Endothelial cell (in vitro differentiated cells): ENCODE data around the gene TMEM132C. TPM values are rescaled to one million over a fixed set of nuclear protein-coding genes. Genes with fewer than 3 reads are reported as not detected.

Experiments
- DNase-seq: peaks from one replicate; pipeline ENCODE4 v3.0.0; 2021; ENCODE audit warnings: low spot score
- H3K27ac Mint-ChIP-seq: one replicate; pipeline ENCODE4 v1.8.0; 2021; ENCODE audit warnings: mixed read lengths, inconsistent platforms; ENCODE audit not compliant: unreplicated experiment
- H3K27me3 Mint-ChIP-seq: one replicate; pipeline ENCODE4 v1.8.0; 2021; ENCODE audit warnings: mild to moderate bottlenecking, moderate library complexity, mixed read lengths, inconsistent platforms; ENCODE audit not compliant: unreplicated experiment
- H3K36me3 Mint-ChIP-seq: one replicate; pipeline ENCODE4 v1.8.0; 2021; ENCODE audit warnings: mild to moderate bottlenecking, low read depth, mixed read lengths, inconsistent platforms; ENCODE audit not compliant: unreplicated experiment
- H3K4me1 Mint-ChIP-seq: one replicate; pipeline ENCODE4 v1.8.0; 2021; ENCODE audit warnings: mild to moderate bottlenecking, mixed read lengths, inconsistent platforms; ENCODE audit not compliant: unreplicated experiment
- H3K4me3 Mint-ChIP-seq: one replicate; pipeline ENCODE4 v1.8.0; 2021; ENCODE audit warnings: mild to moderate bottlenecking, mixed read lengths, inconsistent platforms; ENCODE audit not compliant: unreplicated experiment
- H3K9me3 Mint-ChIP-seq: one replicate; pipeline ENCODE4 v1.8.0; 2021; ENCODE audit warnings: mixed read lengths, inconsistent platforms; ENCODE audit not compliant: unreplicated experiment
- CTCF ChIP-seq: fragments of 200-600 bp; sonication (generic); IDR thresholded peaks from one replicate; pipeline ENCODE4 v1.5.0; 2021; ENCODE audit warnings: antibody characterized with exemption; ENCODE audit not compliant: unreplicated experiment
- total RNA-seq: library from RNA; stranded (reverse); fragmentation: NEBNext Ultra II Directional; extraction: Animal tissue kit (Norgen Biotek cat#: 25700); gene quantifications from one replicate; pipeline ENCODE4 v1.2.1, GENCODE V29; 2021; ENCODE audit not compliant: unreplicated experiment

TMEM132C gene
- total RNA-seq, 1 donor from 2014 or later, result not detected

- Mint-ChIP-seq H3K4me3 (no peak overlapping the region), H3K27me3 (peaks cover 9% of the 10 kb centered on the region), H3K36me3 (peaks cover 28% of the 10 kb centered on the region), H3K27ac (no peak overlapping the region), H3K9me3 (peaks cover 64% of the 10 kb centered on the region), H3K4me1 (no peaks in the 10 kb centered on the region)
- DNase-seq, result no peak
- no peak for TF ChIP-seq CTCF
These were observed 382.9 kb downstream of the TMEM132C start for GRCh38 chr12:128649902-128650301.

GRCh38 chr12:128652136-128652751, 385.3 kb downstream of the TMEM132C start:
- Mint-ChIP-seq H3K4me3 (no peak overlapping the region), H3K9me3 (peaks cover 58% of the 10 kb centered on the region), H3K27ac (no peak overlapping the region), H3K27me3 (peaks cover 9% of the 10 kb centered on the region), H3K4me1 (no peaks in the 10 kb centered on the region), H3K36me3 (peaks cover 20% of the 10 kb centered on the region)
- DNase-seq, result no peak
- no peak for TF ChIP-seq CTCF

GRCh38 chr12:128654468-128654867, 387.5 kb downstream of the TMEM132C start:
- Mint-ChIP-seq H3K27ac (no peak overlapping the region), H3K27me3 (peaks cover 7% of the 10 kb centered on the region), H3K4me1 (no peaks in the 10 kb centered on the region), H3K9me3 (peaks cover 48% of the 10 kb centered on the region), H3K4me3 (no peak overlapping the region), H3K36me3 (peaks cover 7% of the 10 kb centered on the region)
- no peak for TF ChIP-seq CTCF
- DNase-seq, result no peak

GRCh38 chr12:128657378-128657777, 390.4 kb downstream of the TMEM132C start:
- H3K9me3 Mint-ChIP-seq, result peaks cover 55% of the 10 kb centered on the region
- H3K27me3 Mint-ChIP-seq, result peaks cover 4% of the 10 kb centered on the region
- no peak for TF ChIP-seq CTCF
- no peak overlapping the region for H3K27ac Mint-ChIP-seq
- peaks cover 7% of the 10 kb centered on the region for H3K36me3 Mint-ChIP-seq
- no peak overlapping the region for H3K4me3 Mint-ChIP-seq
- no peak for DNase-seq
- H3K4me1 Mint-ChIP-seq, result no peaks in the 10 kb centered on the region

- no peak for TF ChIP-seq CTCF
- peaks cover 47% of the 10 kb centered on the region for H3K9me3 Mint-ChIP-seq
These were observed 393.7 kb downstream of the TMEM132C start for GRCh38 chr12:128660532-128661225.

More at GRCh38 chr12:128660532-128661225, 393.7 kb downstream of the TMEM132C start:
- Mint-ChIP-seq H3K4me3 (no peak overlapping the region), H3K36me3 (peaks cover 6% of the 10 kb centered on the region), H3K4me1 (no peaks in the 10 kb centered on the region), H3K27me3 (no peaks in the 10 kb centered on the region), H3K27ac (no peak overlapping the region)
- DNase-seq, result no peak
